DMS153 treated with DMSO at 0.1 percent for 48 hours (cell line): Measurements from ENCODE around the gene LRRK1.

Experiments
- DNase-seq: peaks from one replicate; lab custom pipeline; 2025; ENCODE audit not compliant: unreplicated experiment; lab: John Stamatoyannopoulos, UW

LRRK1 gene

DNA sequence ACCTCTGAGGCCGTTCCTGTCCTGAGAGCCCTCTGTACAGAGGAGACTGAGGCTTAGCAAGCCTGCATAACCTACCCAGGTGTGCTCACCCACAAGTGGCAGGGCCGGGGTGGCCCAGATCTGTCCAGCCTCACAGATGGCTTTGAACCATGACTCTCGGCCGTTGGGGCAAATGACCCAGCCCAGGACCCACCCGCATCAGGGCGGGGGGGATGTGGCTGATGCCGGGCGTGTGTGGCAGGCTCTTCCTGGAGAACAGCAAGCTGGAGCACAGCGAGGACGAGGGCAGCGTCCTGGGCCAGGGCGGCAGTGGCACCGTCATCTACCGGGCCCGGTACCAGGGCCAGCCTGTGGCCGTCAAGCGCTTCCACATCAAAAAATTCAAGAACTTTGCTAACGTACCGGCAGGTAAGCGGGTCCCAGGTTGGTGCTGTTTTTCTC is 133.5 kb downstream of the LRRK1 start:
- no peak for DNase-seq

DNA sequence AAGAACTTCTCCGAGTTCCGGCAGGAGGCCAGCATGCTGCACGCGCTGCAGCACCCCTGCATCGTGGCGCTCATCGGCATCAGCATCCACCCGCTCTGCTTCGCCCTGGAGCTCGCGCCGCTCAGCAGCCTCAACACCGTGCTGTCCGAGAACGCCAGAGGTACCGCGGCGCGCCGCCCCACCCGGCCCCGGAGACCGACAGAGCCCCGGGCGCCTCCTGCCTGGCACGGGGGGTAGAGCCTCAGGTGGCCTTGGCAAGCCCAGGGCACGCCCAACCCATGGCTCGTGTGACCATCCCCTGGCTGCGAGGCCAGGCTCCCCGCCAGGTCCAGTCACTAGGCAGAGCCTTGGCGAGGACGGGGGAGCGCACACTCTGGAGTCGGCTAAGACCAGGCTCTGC is 134.1 kb downstream of the LRRK1 start:
- DNase-seq: no peak

- DNase-seq: no peak
Measured at GRCh38 chr15:101054116-101054515, 135.0 kb downstream of the LRRK1 start.

- no peak for DNase-seq
Measured at GRCh38 chr15:101054991-101055390, 135.8 kb downstream of the LRRK1 start.

- DNase-seq: no peak
Measured at GRCh38 chr15:101055411-101055810, 136.3 kb downstream of the LRRK1 start.

DNA sequence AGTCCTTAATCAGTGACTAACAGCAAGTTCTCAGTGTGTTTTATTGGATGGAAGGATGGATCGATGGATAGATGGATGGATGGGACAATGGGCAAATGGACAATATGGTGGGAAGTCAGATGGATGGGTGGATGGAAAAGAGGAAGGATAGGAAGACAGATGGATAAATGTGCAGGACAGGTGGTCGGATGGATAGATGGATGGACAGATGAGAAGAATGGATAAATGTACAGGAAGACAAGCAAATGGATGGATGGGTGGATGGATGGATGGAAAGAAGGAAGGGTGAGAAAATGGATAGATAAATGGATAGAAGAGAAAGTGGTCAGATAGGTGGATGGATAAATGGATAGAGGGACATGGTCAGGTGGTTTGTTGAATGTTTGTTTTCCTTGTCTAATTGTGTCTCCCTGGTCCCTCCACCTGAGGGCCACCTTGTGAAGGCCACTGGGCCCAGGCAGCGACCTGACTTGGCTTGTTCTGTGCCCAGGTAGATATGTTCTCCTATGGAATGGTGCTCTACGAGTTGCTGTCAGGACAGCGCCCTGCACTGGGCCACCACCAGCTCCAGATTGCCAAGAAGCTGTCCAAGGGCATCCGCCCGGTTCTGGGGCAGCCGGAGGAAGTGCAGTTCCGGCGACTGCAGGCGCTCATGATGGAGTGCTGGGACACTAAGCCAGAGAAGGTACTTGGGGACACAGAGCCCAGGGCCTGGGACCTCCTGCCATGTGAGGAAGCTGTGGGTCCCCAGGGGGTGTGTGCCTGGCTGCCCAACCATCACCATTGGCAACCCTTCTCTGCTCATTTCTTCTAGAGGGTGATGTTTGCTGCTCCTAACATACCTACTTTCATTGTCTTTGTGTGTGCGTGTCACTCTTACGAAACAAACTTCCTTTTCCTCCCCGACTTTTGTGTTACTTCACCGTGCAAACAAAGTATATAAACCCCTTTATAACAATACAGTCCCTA is 137.5 kb downstream of the LRRK1 start:
- no peak for DNase-seq

GRCh38 chr15:101057841-101058407 is 138.8 kb downstream of the LRRK1 start:
- DNase-seq: no peak

DNA sequence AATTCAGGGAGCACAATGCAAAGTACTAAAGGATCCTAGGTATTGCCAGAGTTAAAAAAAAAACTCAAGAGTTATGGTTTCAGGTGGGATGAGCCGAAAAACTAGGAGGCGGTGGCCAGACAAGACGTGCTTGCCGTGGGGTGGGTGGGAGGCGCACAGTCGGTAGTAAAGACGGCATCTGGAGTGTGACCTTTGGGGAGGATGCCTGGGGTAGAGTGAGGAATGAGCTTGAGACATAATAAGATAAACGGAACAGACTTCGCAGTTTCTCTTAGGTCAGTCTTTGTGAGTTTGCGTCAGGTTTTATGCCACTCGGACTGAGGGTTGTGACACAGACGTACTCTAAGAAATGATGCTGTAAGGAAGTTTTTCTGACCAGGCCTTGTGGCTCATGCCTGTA is 139.6 kb downstream of the LRRK1 start:
- no peak for DNase-seq

DNA sequence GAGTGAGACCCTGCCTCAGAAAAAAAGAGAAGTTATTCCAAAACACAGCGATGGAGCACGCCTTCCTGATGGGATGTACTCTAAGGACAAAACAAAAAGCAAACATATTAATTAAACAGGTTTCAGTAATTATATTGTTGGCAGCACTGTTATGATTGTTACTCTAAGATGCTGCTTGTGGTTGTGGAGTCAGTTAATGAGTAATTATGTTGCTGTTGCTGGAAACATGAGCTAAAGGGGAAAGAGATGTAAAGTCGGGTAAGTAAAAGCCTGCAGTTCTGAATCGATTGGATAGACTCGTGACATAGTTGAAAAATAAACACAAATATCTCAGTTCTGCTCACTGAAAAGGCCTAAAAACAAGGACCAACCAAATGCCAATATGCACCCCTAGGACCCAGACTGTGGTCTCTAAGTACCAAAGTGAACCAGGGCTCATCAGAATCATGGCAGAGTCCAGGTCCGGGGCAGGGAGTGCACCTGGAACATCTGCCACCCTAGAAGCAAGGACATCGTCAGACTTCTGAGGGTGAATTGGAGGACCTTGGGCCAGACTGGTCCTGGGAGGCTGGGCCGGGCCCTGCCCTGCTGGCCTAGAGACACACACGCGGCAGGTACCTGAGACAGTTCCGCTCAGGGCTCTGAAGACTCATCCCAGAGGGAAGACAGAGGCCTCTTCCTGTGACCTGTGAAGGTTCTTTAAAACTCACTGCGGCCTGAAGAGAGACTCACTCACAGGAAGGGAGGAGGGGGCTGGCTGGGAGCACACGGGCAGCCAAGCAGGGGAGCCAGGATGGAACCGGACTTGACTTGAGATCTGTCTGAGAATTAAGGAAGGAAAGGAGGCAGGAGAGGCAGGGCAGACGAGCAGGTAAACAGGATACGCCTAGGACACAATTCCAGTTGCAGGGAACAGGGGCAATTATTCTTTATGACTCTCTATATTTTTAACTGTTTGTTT is 140.5 kb downstream of the LRRK1 start:
- DNase-seq: no peak

GRCh38 chr15:101060576-101061551 is 141.7 kb downstream of the LRRK1 start:
- no peak for DNase-seq

DNA sequence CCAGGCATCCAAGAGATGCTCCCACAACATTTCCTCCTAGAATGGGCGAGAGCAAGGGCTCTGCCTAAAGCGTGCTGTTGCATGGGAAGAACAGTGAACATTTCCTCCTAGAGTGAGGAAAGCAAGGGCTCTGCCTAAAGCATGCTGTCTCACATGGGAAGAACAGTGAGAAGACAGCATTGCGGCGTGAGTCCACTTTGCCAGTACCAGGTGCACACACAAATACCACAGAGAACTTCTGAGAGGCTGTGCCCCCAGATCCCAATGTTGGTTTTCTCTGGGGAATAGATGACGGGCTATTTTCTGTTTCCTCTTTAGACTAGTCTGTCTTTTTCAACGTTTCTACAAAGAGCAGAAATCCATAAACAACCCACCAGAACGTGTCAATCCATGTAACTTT is 142.9 kb downstream of the LRRK1 start:
- DNase-seq: no peak

DNA sequence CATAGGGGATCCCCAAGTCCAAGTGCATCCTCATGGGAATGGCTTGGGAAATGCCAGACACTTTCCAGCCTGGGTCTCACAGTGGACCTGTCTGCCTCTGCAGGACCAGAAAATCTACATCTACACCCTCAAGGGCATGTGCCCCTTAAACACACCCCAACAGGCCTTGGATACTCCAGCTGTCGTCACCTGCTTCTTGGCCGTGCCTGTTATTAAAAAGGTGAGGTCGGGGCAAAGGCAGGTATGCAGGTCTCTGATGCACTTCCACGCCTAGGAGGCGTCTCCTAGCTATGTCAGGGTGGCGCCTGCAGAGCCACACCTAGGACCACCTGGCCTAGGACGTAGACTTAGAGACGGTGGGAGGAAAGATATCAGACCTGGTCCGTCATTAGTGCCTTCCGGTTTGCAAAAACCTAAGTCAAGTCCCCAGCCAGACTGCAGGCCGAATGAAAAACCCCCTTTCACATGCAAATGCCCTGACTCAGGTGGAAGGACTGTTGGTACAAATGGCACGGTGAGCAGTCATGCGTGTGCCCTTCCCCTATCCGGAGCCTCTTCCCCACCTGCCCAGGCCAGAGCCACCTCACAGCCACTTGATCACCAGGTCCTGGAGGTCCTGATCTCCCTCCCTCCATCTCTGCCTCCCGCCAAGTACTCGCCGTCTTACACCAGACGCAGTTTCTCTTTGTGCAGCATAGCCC is 143.5 kb downstream of the LRRK1 start:
- DNase-seq: no peak

DNA sequence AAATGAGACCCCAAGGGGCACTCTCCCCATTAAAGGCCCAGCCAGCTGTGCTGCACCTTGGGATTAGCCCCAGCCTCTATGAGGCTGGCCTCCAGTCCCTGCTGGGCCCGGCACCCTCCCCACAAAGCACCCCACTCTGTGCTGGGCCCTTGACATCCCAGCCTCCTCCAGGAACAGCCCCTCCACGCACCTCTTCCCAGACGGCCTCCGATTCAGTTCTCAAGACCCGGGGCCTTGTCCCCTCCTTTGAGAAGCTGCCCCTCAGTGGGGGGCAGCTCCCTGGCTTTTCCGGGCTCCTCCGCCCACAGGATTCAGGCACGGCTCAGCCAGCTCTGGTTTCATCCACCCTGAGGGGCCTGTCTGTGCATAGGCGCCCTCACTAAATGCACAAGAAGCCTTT is 144.1 kb downstream of the LRRK1 start:
- DNase-seq: no peak

DNA sequence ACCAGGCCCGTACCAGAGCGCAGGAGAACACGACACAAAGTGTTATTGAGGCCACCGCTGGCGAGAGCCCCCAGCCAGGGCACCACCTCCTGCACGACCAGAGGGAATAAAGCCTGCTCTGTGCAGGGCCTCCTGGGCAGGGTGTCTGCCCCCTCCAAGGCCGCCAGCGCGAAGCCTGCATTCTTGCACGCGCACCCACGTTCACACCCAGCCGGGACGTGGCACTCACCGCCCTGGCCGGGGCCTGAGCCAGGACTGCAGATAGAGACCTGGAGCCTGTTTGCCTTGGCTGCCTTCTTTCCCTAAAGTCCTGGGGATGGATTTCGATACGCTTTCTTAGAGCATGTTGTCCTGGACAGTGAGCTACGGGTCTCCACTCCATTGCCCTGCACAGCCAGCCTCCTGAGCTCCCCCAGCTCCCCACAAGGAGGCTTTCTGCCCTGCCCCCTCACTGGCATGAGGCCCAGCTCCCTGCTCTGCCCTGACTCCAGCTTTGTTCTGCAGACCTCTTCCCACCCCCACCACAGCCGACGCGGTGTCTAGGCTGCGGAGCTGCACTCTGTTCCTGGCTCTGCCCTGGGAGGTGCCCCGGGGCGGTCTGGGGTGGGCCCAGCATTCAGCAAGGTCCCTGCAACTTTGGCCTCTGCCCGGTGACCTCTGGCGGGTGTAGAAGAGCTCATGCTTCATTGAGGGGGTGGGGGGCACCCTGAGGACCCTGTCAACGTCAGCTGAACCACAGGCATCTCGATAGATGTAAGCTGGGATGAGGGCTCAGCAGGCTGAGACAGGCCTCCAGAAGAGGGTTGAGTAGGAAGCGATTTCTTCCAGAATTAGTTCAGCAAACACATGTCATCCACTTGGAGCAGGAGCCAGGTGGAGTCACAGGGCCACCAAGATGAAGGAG is 145.0 kb downstream of the LRRK1 start:
- DNase-seq: no peak

DNA sequence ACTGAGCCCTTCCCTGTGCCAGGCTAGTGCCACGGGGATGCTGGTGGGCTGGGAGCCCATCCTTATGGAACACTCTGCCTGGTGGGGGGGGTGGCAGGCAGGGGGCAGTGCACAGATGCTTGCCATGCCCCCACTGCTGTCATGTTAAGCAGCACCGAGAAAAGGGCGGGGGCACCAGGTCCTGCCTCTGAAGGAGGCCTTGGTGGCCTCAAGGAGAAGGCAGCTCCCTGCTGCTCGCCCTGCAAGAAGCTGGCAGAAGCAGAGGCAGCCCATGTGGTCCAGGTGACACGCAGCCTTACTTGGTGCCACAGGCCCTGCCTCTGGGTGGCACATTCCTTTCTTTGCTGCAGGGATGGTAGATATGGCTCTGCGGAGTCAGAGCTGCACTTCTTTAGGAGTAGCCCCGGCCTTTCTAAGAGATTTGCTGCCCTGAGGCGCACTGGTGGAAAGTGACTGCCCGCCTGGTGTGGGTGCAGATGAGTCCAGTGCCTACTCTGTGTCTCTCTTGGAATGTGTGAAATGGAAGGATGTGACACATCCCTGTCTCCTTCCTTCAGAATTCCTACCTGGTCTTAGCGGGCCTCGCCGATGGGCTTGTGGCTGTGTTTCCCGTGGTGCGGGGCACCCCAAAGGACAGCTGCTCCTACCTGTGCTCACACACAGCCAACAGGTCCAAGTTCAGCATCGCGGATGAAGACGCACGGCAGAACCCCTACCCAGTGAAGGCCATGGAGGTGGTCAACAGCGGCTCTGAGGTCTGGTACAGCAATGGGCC is 145.8 kb downstream of the LRRK1 start:
- no peak for DNase-seq

- DNase-seq: no peak
Measured at GRCh38 chr15:101065570-101066221, 146.5 kb downstream of the LRRK1 start.
